H1 (cell line): ENCODE results near the gene LSM2. TPM values are rescaled to one million over a fixed set of nuclear protein-coding genes. Genes with fewer than 3 reads are reported as not detected.

Source experiments
- CTCF ChIA-PET: fragments of 300-600 bp; sonication (Branson Sonifier 250); formaldehyde crosslinking; loops from one replicate; lab custom pipeline; 2021; ENCODE audit not compliant: partially characterized antibody; lab: Charles Lee
- POLR2A ChIA-PET: fragments of 300-600 bp; sonication (Branson Sonifier 250); formaldehyde crosslinking; loops from one replicate; lab custom pipeline; 2021; ENCODE audit warnings: inconsistent platforms; ENCODE audit not compliant: partially characterized antibody; lab: Charles Lee
- DNase-seq, 2 experiments: peaks; one replicate each; pipeline versions ENCODE4 v3.0.0 to v3.0.0-alpha.2; 2010 to 2022; ENCODE audit warnings: low spot score in 2 of 2, low read depth in 1 of 2, mixed read lengths in 1 of 2
- FAIRE-seq: peaks from 2 replicates; lab custom pipeline; 2011; peaks lifted over from hg19 to GRCh38; lab: Jason Lieb, UNC
- H2AFZ ChIP-seq: 2 replicates; pipeline ENCODE4 v1.8.1; 2012; ENCODE audit warnings: low read length, inconsistent platforms
- H2AK5ac ChIP-seq: 2 replicates; pipeline ENCODE4 v1.6.1; 2013; ENCODE audit warnings: low read depth, low read length
- H2BK120ac ChIP-seq: replicated peaks from 2 replicates; pipeline ENCODE3; 2013; ENCODE audit warnings: low read depth, low read length, inconsistent platforms
- H2BK12ac ChIP-seq: 2 replicates; pipeline ENCODE4 v1.6.1; 2013; ENCODE audit warnings: low read depth, low read length
- H2BK15ac ChIP-seq: 2 replicates; pipeline ENCODE4 v1.6.1; 2013; ENCODE audit warnings: low read length
- H2BK20ac ChIP-seq: 2 replicates; pipeline ENCODE4 v1.6.1; 2013; ENCODE audit warnings: low read length
- H2BK5ac ChIP-seq: 2 replicates; pipeline ENCODE4 v1.6.1; 2013; ENCODE audit warnings: low read depth, low read length
- H3K14ac ChIP-seq: 2 replicates; pipeline ENCODE4 v1.6.1; 2013; ENCODE audit warnings: inconsistent platforms; ENCODE audit not compliant: insufficient read length
- H3K18ac ChIP-seq: 2 replicates; pipeline ENCODE4 v1.6.1; 2013; ENCODE audit warnings: low read length; ENCODE audit errors: extremely low read depth
- H3K23ac ChIP-seq: 2 replicates; pipeline ENCODE4 v1.6.1; 2013; ENCODE audit warnings: inconsistent platforms; ENCODE audit not compliant: insufficient read length
- H3K23me2 ChIP-seq: 2 replicates; pipeline ENCODE4 v1.6.1; 2013; ENCODE audit warnings: low read depth, low read length
- H3K27ac ChIP-seq: 2 replicates; pipeline ENCODE4 v1.6.1; 2011; ENCODE audit warnings: low read depth, low read length, inconsistent platforms
- H3K27me3 ChIP-seq, 4 experiments: replicated peaks in 1 of 4; 1 replicate in 1 of 4; 2 replicates in 3 of 4; pipeline versions ENCODE4 v1.6.1 to v1.8.1; 2011 to 2013; ENCODE audit warnings: low read length in 3 of 4, mild to moderate bottlenecking in 3 of 4, inconsistent platforms in 2 of 4, mixed read lengths in 2 of 4, moderate library complexity in 1 of 4; ENCODE audit not compliant: control insufficient read depth in 3 of 4, insufficient read depth in 3 of 4; ENCODE audit errors: extremely low read depth in 1 of 4
- H3K36me3 ChIP-seq, 4 experiments: 2 replicates each; pipeline versions ENCODE4 v1.6.1 to v1.8.1; 2011 to 2013; ENCODE audit warnings: mild to moderate bottlenecking in 4 of 4, low read length in 3 of 4, moderate library complexity in 2 of 4, control low read depth in 1 of 4, inconsistent platforms in 1 of 4; ENCODE audit not compliant: insufficient read depth in 4 of 4, control insufficient read depth in 2 of 4
- H3K4ac ChIP-seq: replicated peaks from 2 replicates; pipeline ENCODE3; 2013; ENCODE audit warnings: low read length, low read depth, mixed read lengths, inconsistent platforms; ENCODE audit not compliant: insufficient read length
- H3K4me1 ChIP-seq, 4 experiments: replicated peaks in 1 of 4; 1 replicate in 1 of 4; 2 replicates in 3 of 4; pipeline versions ENCODE4 v1.6.1 to v1.8.1; 2011 to 2013; ENCODE audit warnings: low read length in 3 of 4, inconsistent platforms in 2 of 4, mixed read lengths in 1 of 4; ENCODE audit not compliant: insufficient read depth in 4 of 4, control insufficient read depth in 3 of 4
- H3K4me2 ChIP-seq, 2 experiments: 2 replicates each; pipeline versions ENCODE4 v1.6.1 to v1.8.1; 2011 to 2013; ENCODE audit warnings: low read depth in 2 of 2, low read length in 2 of 2, control low read depth in 1 of 2, inconsistent platforms in 1 of 2, mild to moderate bottlenecking in 1 of 2; ENCODE audit not compliant: insufficient read depth in 1 of 2
- H3K4me3 ChIP-seq, 4 experiments: fragments of 200-600, 300-600 bp in 1 of 4; sonication (generic), shearing (Covaris generic), sonication (Bioruptor Twin) in 1 of 4; 2 replicates each; pipeline versions ENCODE4 v1.5.1 to v1.8.1; 2011 to 2016; ENCODE audit warnings: low read length in 4 of 4, low read depth in 3 of 4, control low read depth in 2 of 4, inconsistent platforms in 2 of 4, mild to moderate bottlenecking in 2 of 4, mixed read lengths in 1 of 4, moderate library complexity in 1 of 4; ENCODE audit not compliant: insufficient read depth in 2 of 4; ENCODE audit errors: extremely low read depth in 1 of 4
- H3K56ac ChIP-seq: replicated peaks from 2 replicates; pipeline ENCODE3; 2013; ENCODE audit warnings: low read depth, mild to moderate bottlenecking, mixed read lengths, low read length, inconsistent platforms; ENCODE audit not compliant: insufficient read length
- H3K79me1 ChIP-seq: 2 replicates; pipeline ENCODE4 v1.6.1; 2013; ENCODE audit warnings: low read depth, low read length, control low read depth
- H3K79me2 ChIP-seq, 2 experiments: 2 replicates each; pipeline versions ENCODE4 v1.6.1 to v1.8.1; 2012 to 2013; ENCODE audit warnings: low read length in 2 of 2, mild to moderate bottlenecking in 2 of 2, inconsistent platforms in 1 of 2; ENCODE audit not compliant: insufficient read depth in 2 of 2, control insufficient read depth in 1 of 2
- H3K9ac ChIP-seq, 4 experiments: replicated peaks in 1 of 4; 1 replicate in 1 of 4; 2 replicates in 3 of 4; pipeline versions ENCODE4 v1.6.1 to v1.8.1; 2011 to 2013; ENCODE audit warnings: low read depth in 3 of 4, low read length in 3 of 4, control low read depth in 2 of 4, mild to moderate bottlenecking in 2 of 4, moderate library complexity in 2 of 4, inconsistent platforms in 1 of 4; ENCODE audit errors: extremely low read depth in 1 of 4
- H3K9me3 ChIP-seq, 2 experiments: 2 replicates each; pipeline versions ENCODE4 v1.6.1 to v1.8.1; 2012 to 2013; ENCODE audit warnings: mild to moderate bottlenecking in 2 of 2, moderate library complexity in 2 of 2, control low read depth in 1 of 2, inconsistent platforms in 1 of 2, low read depth in 1 of 2, low read length in 1 of 2, mixed read lengths in 1 of 2; ENCODE audit not compliant: insufficient read depth in 2 of 2
- H4K20me1 ChIP-seq, 2 experiments: replicated peaks in 1 of 2; 2 replicates each; pipeline versions ENCODE3 to v1.8.1; 2011 to 2013; ENCODE audit warnings: inconsistent platforms in 2 of 2, low read length in 2 of 2, mild to moderate bottlenecking in 1 of 2; ENCODE audit not compliant: insufficient read depth in 2 of 2, control insufficient read depth in 1 of 2
- H4K5ac ChIP-seq: 2 replicates; pipeline ENCODE4 v1.6.1; 2013; ENCODE audit warnings: low read length, low read depth, mixed read lengths, inconsistent platforms; ENCODE audit not compliant: insufficient read length
- H4K8ac ChIP-seq: 2 replicates; pipeline ENCODE4 v1.8.0; 2013; ENCODE audit warnings: mild to moderate bottlenecking, moderate library complexity, low read length, inconsistent platforms; ENCODE audit not compliant: insufficient read depth; ENCODE audit errors: extremely low read depth
- H4K91ac ChIP-seq: replicated peaks from 2 replicates; pipeline ENCODE3; 2013; ENCODE audit warnings: low read length, mixed read lengths, inconsistent platforms; ENCODE audit not compliant: insufficient read length
- NRF1 ChIP-seq: IDR thresholded peaks from 2 replicates; pipeline ENCODE4 v1.6.1; 2011; ENCODE audit warnings: mild to moderate bottlenecking, low read depth, low read length, improper control_type of control experiment
- TAF7 ChIP-seq: optimal IDR thresholded peaks from 2 replicates; pipeline ENCODE3; 2011; ENCODE audit warnings: low read depth, mild to moderate bottlenecking, inconsistent platforms, low read length, moderate library complexity, borderline replicate concordance
- ZNF274 ChIP-seq: IDR thresholded peaks from 2 replicates; pipeline ENCODE4 v1.7.0; 2012; ENCODE audit warnings: low read length, borderline replicate concordance; ENCODE audit errors: extremely low read depth
- WGBS, 2 experiments: shearing (Covaris generic) in 1 of 2; methylation state at CpG; one replicate each; pipeline versions ENCODE4 v1.1.6 to v1.1.7; 2013 to 2015; ENCODE audit warnings: low lambda C conversion rate in 2 of 2, mixed read lengths in 2 of 2, inconsistent platforms in 1 of 2, low coverage in 1 of 2, missing lambda C conversion rate in 1 of 2; ENCODE audit not compliant: insufficient replicate concordance in 2 of 2, insufficient coverage in 1 of 2, insufficient read length in 1 of 2; ENCODE audit errors: extremely low coverage in 1 of 2, missing lambda C conversion rate in 1 of 2; 5-methylcytosine and 5-hydroxymethylcytosine counted together
- polyA plus RNA-seq, 7 experiments: library from polyadenylated mRNA; depleted of rRNA in 3 of 7; stranded (reverse) in 5 of 7; unstranded in 2 of 7; fragments of >200 nt in 5 of 7; fragments of 200-250 nt in 2 of 7; gene quantifications; 1 replicate in 5 of 7; 2 replicates in 1 of 7; 4 replicates in 1 of 7; pipeline versions ENCODE4 v1.2.1 to v1.2.3, GENCODE V29; 2011 to 2013; ENCODE audit warnings: missing spikeins in 2 of 7, mixed read lengths in 2 of 7
- total RNA-seq: library from RNA; stranded (reverse); fragmentation: NEBNext Ultra II Directional; extraction: Animal tissue kit (Norgen Biotek cat#: 25700); gene quantifications from 2 replicates; pipeline ENCODE4 v1.2.1, GENCODE V29; 2021

The LSM2 gene
- total and polyA plus RNA-seq, 2 of the 8 experiments (the other 6 are each of a cell fraction or from before 2014, with no cell fraction given), result 127 to 168 TPM

- Histone ChIP-seq H3K9me3 (no peaks in the 10 kb centered on the region), H3K4me2 (no peak overlapping the region), H3K14ac (no peak overlapping the region), H4K91ac (no peak overlapping the region), H3K36me3 (peaks cover 3 to 36% (median 15%) of the 10 kb centered on the region in 4 experiments; a peak in 6 of 8 replicates), H3K27me3 (no peaks in the 10 kb centered on the region), H4K20me1 (peaks cover 1 to 2% of the 10 kb centered on the region in 2 experiments), H2AK5ac (no peak overlapping the region), H2AFZ (no peak overlapping the region), H2BK5ac (no peak overlapping the region), H3K56ac (no peak overlapping the region), H3K9ac (no peak overlapping the region), H3K4me1 (no peaks in the 10 kb centered on the region; a peak in 1 of 7 replicates), H3K18ac (no peak overlapping the region), H3K4me3 (no peak overlapping the region), H2BK20ac (no peak overlapping the region), H2BK12ac (no peak overlapping the region), H3K79me1 (peaks cover 3% of the 10 kb centered on the region; the same call in 1 of the 2 replicates), H2BK15ac (no peak overlapping the region), H3K27ac (no peak overlapping the region), H4K8ac (no peak overlapping the region), H3K4ac (no peak overlapping the region), H2BK120ac (no peak overlapping the region), H4K5ac (no peak overlapping the region), H3K23ac (no peak overlapping the region), H3K79me2 (peaks cover 0 to 7% of the 10 kb centered on the region in 2 experiments; a peak in 2 of 4 replicates), H3K23me2 (peaks cover under 1% of the 10 kb centered on the region; the same call in 1 of the 2 replicates)
- DNase-seq (no peak), FAIRE-seq (no peak)
- POLR2A ChIA-PET, result interaction anchor here (0.7 to 7.6 kb wide), 10 partner anchors 11 to 75 kb away, joined by 3 to 81 read pairs (median 4); partner anchors contain the start of gene HSPA1A
- no peak for TF ChIP-seq NRF1
- TF ChIP-seq TAF7, result no peak
- TF ChIP-seq ZNF274, result no peak
- CTCF ChIA-PET, result interaction anchor here (0.8 to 5.9 kb wide), 4 partner anchors 8 to 76 kb away, joined by 3 to 28 read pairs (median 7); partner anchors contain the start of genes HSPA1A, HSPA1L and MPIG6B
- WGBS, 2 experiments, result 96% methylated on average over 12 of the region's 12 CpGs; no CpG with 5 or more reads in 1 of the 2 experiments
These were observed 7.0 kb downstream of the LSM2 start for GRCh38 chr6:31799781-31800180.
